ENCODE data around the gene WNT9A.

WNT9A gene

GRCh38 chr1:227955808-227956207 lies 8.1 kb upstream of the WNT9A start:
- no peak for FAIRE-seq
- DNase-seq (ENCODE audit: insufficient read length, low spot score), result no peak

GRCh38 chr1:227954163-227954850 lies 6.6 kb upstream of the WNT9A start:
- DNase-seq (ENCODE audit: insufficient read length, low spot score), result no peak

GRCh38 chr1:227953022-227953412 lies 5.3 kb upstream of the WNT9A start:
- DNase-seq (ENCODE audit: insufficient read length, low spot score), result no peak
- FAIRE-seq, result no peak

More at GRCh38 chr1:227954163-227954850, 6.6 kb upstream of the WNT9A start:
- no peak for FAIRE-seq

- FAIRE-seq, result no peak
These were observed 4.8 kb upstream of the WNT9A start for GRCh38 chr1:227952374-227953021.

GRCh38 chr1:227951624-227952373 lies 4.1 kb upstream of the WNT9A start:
- DNase-seq (ENCODE audit: insufficient read length, low spot score) (no peak), FAIRE-seq (no peak)

More at GRCh38 chr1:227952374-227953021, 4.8 kb upstream of the WNT9A start:
- DNase-seq (ENCODE audit: insufficient read length, low spot score), result no peak

- DNase-seq (ENCODE audit: insufficient read length, low spot score) (no peak), FAIRE-seq (no peak)
These were observed 3.1 kb upstream of the WNT9A start for GRCh38 chr1:227950735-227951346.

- no peak for FAIRE-seq
- DNase-seq (ENCODE audit: insufficient read length, low spot score), result no peak
These were observed 2.4 kb upstream of the WNT9A start for GRCh38 chr1:227949954-227950734.

GRCh38 chr1:227949341-227949921 lies 1.7 kb upstream of the WNT9A start:
- FAIRE-seq, result no peak

GRCh38 chr1:227948493-227949260 lies 945 bp upstream of the WNT9A start:
- no peak for FAIRE-seq
- no peak for DNase-seq (ENCODE audit: insufficient read length, low spot score)

More at GRCh38 chr1:227949341-227949921, 1.7 kb upstream of the WNT9A start:
- DNase-seq (ENCODE audit: insufficient read length, low spot score), result no peak

- FAIRE-seq (no peak), DNase-seq (ENCODE audit: insufficient read length, low spot score) (no peak)
These were observed 401 bp downstream of the WNT9A start for GRCh38 chr1:227947386-227947675.

- FAIRE-seq, result no peak
- DNase-seq (ENCODE audit: insufficient read length, low spot score), result peak; percentile 88
These were observed 927 bp downstream of the WNT9A start for GRCh38 chr1:227946624-227947385.

GRCh38 chr1:227945891-227946623 lies 1.7 kb downstream of the WNT9A start:
- no peak for DNase-seq (ENCODE audit: insufficient read length, low spot score)
- FAIRE-seq, result no peak

GRCh38 chr1:227944931-227945890 lies 2.5 kb downstream of the WNT9A start:
- DNase-seq (ENCODE audit: insufficient read length, low spot score) (no peak), FAIRE-seq (no peak)

GRCh38 chr1:227944090-227944930 lies 3.4 kb downstream of the WNT9A start:
- no peak for DNase-seq (ENCODE audit: insufficient read length, low spot score)
- FAIRE-seq, result no peak

GRCh38 chr1:227943381-227944089 lies 4.2 kb downstream of the WNT9A start:
- FAIRE-seq, result no peak
- no peak for DNase-seq (ENCODE audit: insufficient read length, low spot score)

All from HTR-8/SVneo (cell line).